ENCODE data around the gene TSPEAR. TPM values are rescaled to one million over a fixed set of nuclear protein-coding genes. Genes with fewer than 3 reads are reported as not detected.
A peak's percentile ranks its signal among the peaks of the same experiment; 100 is the strongest.

TSPEAR gene
- total RNA-seq, 4 donors from 2014 or later, result 0.18 to 0.69 (median 0.51) TPM; not detected in 1

- Histone ChIP-seq H3K9me3 (no peaks in the 10 kb centered on the region), H3K27ac (no peak overlapping the region), H3K27me3 (no peaks in the 10 kb centered on the region), H3K4me3 (no peak overlapping the region), H3K4me1 (peaks cover 0 to 3% of the 10 kb centered on the region in 2 donors), H3K36me3 (no peaks in the 10 kb centered on the region)
- TF ChIP-seq CTCF (IDR thresholded peaks at IDR 0.05) (no peak), POLR2A (IDR thresholded peaks at IDR 0.05) (no peak)
- intact Hi-C loops (cut with DNase I; ENCODE audit: low total_unique reads), result no loop called here
- no peak for DNase-seq
Observed at GRCh38 chr21:44456915-44457736, 254.2 kb downstream of the TSPEAR start.

DNA sequence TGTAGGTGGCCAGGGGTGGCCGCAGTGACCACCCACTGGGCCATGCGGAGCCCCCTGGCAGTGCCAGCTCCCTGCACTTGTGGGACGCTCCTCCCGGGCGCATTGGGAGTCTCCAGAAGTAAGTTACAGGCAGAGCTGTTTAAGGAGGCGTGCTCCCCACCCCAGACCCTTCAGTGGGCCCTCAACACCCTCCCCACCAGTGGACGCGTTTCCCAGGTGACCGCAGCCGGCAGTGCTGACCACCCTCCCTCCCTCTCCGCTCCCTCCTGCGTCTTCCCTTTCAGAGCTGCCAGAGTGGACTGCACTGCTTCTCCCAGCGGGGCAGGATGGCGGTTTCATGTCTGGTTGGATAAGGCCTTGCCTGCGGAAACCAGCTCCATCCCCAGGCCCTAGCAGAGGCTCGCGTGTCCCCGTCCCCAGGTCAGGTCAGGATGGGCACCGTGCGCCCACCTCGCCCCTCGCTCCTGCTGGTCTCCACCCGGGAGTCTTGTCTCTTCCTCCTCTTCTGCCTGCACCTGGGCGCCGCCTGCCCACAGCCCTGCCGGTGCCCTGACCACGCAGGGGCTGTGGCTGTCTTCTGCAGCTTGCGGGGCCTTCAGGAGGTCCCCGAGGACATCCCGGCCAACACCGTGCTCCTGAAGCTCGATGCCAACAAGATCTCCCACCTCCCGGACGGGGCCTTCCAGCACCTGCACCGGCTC is 255.0 kb downstream of the TSPEAR start:
- DNase-seq, result no peak
- intact Hi-C loops (cut with DNase I; ENCODE audit: low total_unique reads), result no loop called here
- Histone ChIP-seq H3K36me3 (no peaks in the 10 kb centered on the region), H3K27me3 (no peaks in the 10 kb centered on the region), H3K4me3 (peak overlapping the region; percentile 51 to 89), H3K9me3 (no peaks in the 10 kb centered on the region), H3K4me1 (peaks cover 0 to 3% of the 10 kb centered on the region in 2 donors), H3K27ac (no peak overlapping the region)
- TF ChIP-seq CTCF (IDR thresholded peaks at IDR 0.05) (no peak), POLR2A (IDR thresholded peaks at IDR 0.05) (no peak)

- Histone ChIP-seq H3K4me1 (peaks cover 0 to 3% of the 10 kb centered on the region in 2 donors), H3K4me3 (peak overlapping the region; percentile 51 to 89), H3K27ac (no peak overlapping the region), H3K27me3 (no peaks in the 10 kb centered on the region), H3K36me3 (no peaks in the 10 kb centered on the region), H3K9me3 (no peaks in the 10 kb centered on the region)
- DNase-seq, result no peak
- TF ChIP-seq CTCF (IDR thresholded peaks at IDR 0.05), result no peak
- no peak for TF ChIP-seq POLR2A (IDR thresholded peaks at IDR 0.05)
- intact Hi-C loops (cut with DNase I; ENCODE audit: low total_unique reads), result no loop called here
Observed at GRCh38 chr21:44455524-44456213, 255.7 kb downstream of the TSPEAR start.

DNA sequence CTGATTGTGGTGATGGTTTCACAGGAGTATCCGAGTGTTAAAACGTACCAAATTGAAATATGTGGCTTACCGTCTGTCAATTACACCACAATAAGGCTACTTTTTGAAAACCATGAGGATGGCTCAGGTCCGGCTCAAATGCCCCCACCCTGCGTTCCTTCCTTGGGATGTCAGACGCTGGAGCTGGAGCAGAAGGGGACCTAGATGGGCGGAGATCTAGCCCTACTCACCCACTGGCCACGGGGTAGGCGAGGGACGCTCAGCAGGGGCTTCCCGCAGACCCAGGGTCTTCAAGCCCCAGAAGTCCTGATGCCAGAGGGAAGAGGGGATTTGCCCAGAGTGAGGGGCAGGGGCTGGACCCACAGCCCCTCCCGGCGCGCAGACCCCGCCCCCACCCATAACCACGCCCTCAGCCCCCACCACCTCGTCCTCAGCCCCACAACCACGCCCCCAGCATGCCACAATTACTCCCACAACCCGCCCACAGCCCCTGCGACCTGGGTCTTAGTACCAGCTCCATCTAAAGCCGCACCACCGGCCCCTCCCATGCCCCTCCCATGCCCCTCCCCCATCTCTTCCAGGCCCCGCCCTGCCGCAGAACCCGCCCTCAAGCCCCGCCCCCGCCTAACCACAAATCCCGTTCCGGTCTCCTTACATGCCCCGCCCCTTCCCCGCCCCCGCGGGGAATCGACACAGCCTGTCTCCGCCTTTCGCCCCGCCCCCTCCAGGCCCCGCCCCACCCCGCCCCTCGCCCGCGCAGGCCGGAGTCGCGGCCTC is 256.4 kb downstream of the TSPEAR start, which contains the start of gene LRRC3:
Gene LRRC3 (plus strand): TSS at position 764 of the 777 bp plus-strand sequence. CDS start 1,135 bp downstream, outside the sequence.
- Histone ChIP-seq H3K27ac (no peak within 1 kb of the TSS), H3K36me3 (no peaks in the 10 kb centered on the region), H3K27me3 (no peaks in the 10 kb centered on the region), H3K9me3 (no peaks in the 10 kb centered on the region), H3K4me1 (peaks cover 0 to 3% of the 10 kb centered on the region in 2 donors), H3K4me3 (peak within 1 kb of the TSS; percentile 51 to 89)
- intact Hi-C loops (cut with DNase I; ENCODE audit: low total_unique reads), result no loop called here
- TF ChIP-seq POLR2A (IDR thresholded peaks at IDR 0.05) (no peak), CTCF (IDR thresholded peaks at IDR 0.05) (no peak)
- peak; percentile 70 to 83 for DNase-seq
